Smooth muscle cell (in vitro differentiated cells): ENCODE results near the gene PPP1R2B. TPM values are rescaled to one million over a fixed set of nuclear protein-coding genes. Genes with fewer than 3 reads are reported as not detected.
"Not testable (repeated sequence)": the region's sequence is repeated elsewhere in the genome, so short reads cannot be mapped to it uniquely, and the experiment has no call there.

ENCODE experiments used
- DNase-seq: peaks from one replicate; lab custom pipeline; 2025; ENCODE audit not compliant: unreplicated experiment; lab: John Stamatoyannopoulos, UW
- H2AFZ ChIP-seq: fragments of 200-600 bp; sonication (generic); 2 replicates; pipeline ENCODE4 v1.6.0; 2016; ENCODE audit warnings: antibody characterized with exemption, low read depth, mild to moderate bottlenecking
- H3F3A ChIP-seq: fragments of 200-600 bp; sonication (generic); 2 replicates; pipeline ENCODE4 v1.6.0; 2017; ENCODE audit warnings: antibody characterized with exemption, low read depth
- H3K27ac ChIP-seq: fragments of 200-600 bp; sonication (generic); 2 replicates; pipeline ENCODE4 v1.5.1; 2016; ENCODE audit warnings: low read depth, mild to moderate bottlenecking
- H3K27me3 ChIP-seq: fragments of 200-600 bp; sonication (generic); 2 replicates; pipeline ENCODE4 v1.6.1; 2016; ENCODE audit warnings: low read depth, mild to moderate bottlenecking
- H3K36me3 ChIP-seq: fragments of 200-600 bp; sonication (generic); 2 replicates; pipeline ENCODE4 v1.5.1; 2016; ENCODE audit warnings: low read depth
- H3K4me1 ChIP-seq: fragments of 200-600 bp; sonication (generic); 2 replicates; pipeline ENCODE4 v1.5.1; 2016; ENCODE audit warnings: low read depth
- H3K4me2 ChIP-seq: fragments of 200-600 bp; sonication (generic); 2 replicates; pipeline ENCODE4 v1.6.0; 2016; ENCODE audit warnings: mild to moderate bottlenecking
- H3K4me3 ChIP-seq: fragments of 200-600 bp; sonication (generic); 2 replicates; pipeline ENCODE4 v1.5.1; 2016; ENCODE audit warnings: mild to moderate bottlenecking
- H3K79me2 ChIP-seq: fragments of 200-600 bp; sonication (generic); 2 replicates; pipeline ENCODE4 v1.6.0; 2016; ENCODE audit warnings: low read depth, mild to moderate bottlenecking
- H3K9ac ChIP-seq: fragments of 200-600 bp; sonication (generic); 2 replicates; pipeline ENCODE4 v1.6.0; 2016; ENCODE audit warnings: low read depth
- H3K9me3 ChIP-seq: fragments of 200-600 bp; sonication (generic); replicated peaks from 2 replicates; pipeline ENCODE4 v1.5.1; 2016; ENCODE audit warnings: low read depth
- H4K20me1 ChIP-seq: fragments of 200-600 bp; sonication (generic); 2 replicates; pipeline ENCODE4 v1.6.0; 2016; ENCODE audit warnings: low read depth
- WGBS: methylation state at CpG from one replicate; pipeline ENCODE4 v1.1.7; 2016; ENCODE audit warnings: low lambda C conversion rate; 5-methylcytosine and 5-hydroxymethylcytosine counted together
- polyA plus RNA-seq: library from polyadenylated mRNA; unstranded; fragments of >200 nt; fragmentation: Nextera tagmentation; extraction: Ambion mirVana; gene quantifications from 2 replicates; pipeline ENCODE4 v1.2.1, GENCODE V29; 2016
- total RNA-seq: library from RNA; depleted of rRNA; stranded (reverse); fragments of >200 nt; gene quantifications from 2 replicates; pipeline ENCODE4 v1.2.3, GENCODE V29; 2014
- TF ChIP-seq, protein P1 (sequence below): fragments of 200-600 bp; sonication (generic); IDR thresholded peaks from 2 replicates; pipeline ENCODE4 v1.5.1; 2017; ENCODE audit warnings: borderline replicate concordance, mild to moderate bottlenecking, antibody characterized with exemption; ENCODE audit not compliant: insufficient read depth, poor library complexity, severe bottlenecking

PPP1R2B gene
- total and polyA plus RNA-seq, 2 experiments from 2014 or later, result 0.04 TPM; not detected in 1

- TF ChIP-seq, protein P1, sequence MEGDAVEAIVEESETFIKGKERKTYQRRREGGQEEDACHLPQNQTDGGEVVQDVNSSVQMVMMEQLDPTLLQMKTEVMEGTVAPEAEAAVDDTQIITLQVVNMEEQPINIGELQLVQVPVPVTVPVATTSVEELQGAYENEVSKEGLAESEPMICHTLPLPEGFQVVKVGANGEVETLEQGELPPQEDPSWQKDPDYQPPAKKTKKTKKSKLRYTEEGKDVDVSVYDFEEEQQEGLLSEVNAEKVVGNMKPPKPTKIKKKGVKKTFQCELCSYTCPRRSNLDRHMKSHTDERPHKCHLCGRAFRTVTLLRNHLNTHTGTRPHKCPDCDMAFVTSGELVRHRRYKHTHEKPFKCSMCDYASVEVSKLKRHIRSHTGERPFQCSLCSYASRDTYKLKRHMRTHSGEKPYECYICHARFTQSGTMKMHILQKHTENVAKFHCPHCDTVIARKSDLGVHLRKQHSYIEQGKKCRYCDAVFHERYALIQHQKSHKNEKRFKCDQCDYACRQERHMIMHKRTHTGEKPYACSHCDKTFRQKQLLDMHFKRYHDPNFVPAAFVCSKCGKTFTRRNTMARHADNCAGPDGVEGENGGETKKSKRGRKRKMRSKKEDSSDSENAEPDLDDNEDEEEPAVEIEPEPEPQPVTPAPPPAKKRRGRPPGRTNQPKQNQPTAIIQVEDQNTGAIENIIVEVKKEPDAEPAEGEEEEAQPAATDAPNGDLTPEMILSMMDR, result no peak
- Histone ChIP-seq H3K27ac (no peak overlapping the region), H3K27me3 (peaks cover 7% of the 10 kb centered on the region), H3K9me3 (no peaks in the 10 kb centered on the region), H3K9ac (no peak overlapping the region), H3K79me2 (no peaks in the 10 kb centered on the region), H4K20me1 (no peaks in the 10 kb centered on the region), H2AFZ (no peak overlapping the region), H3K36me3 (no peaks in the 10 kb centered on the region), H3K4me2 (no peak overlapping the region), H3F3A (no peaks in the 10 kb centered on the region), H3K4me3 (no peak overlapping the region), H3K4me1 (no peaks in the 10 kb centered on the region)
- no peak for DNase-seq
These were observed 8.4 kb upstream of the PPP1R2B start for GRCh38 chr5:156841737-156842136.

DNA sequence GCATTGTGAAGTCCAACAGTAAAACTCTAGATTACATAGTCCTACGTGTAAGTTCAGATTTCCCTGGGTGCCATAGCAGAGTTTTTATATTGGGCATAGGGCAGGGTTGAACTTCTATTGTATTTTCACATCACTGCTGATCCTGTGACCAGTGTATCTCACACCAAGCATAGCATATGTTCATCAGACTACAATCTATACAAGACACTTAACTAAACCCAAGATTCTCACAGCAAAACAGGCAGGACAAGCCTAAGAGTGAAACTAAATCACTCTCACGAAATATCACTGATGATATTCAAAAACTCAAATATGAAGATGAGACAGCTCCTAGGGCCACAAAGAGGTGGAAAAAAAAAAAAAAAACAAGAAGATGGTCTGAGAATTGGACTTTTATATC is 3.2 kb upstream of the PPP1R2B start:
- Histone ChIP-seq H3K27ac (no peak overlapping the region), H3K9me3 (no peaks in the 10 kb centered on the region), H3K27me3 (peaks cover 3% of the 10 kb centered on the region), H3K4me2 (no peak overlapping the region), H2AFZ (no peak overlapping the region), H3K36me3 (no peaks in the 10 kb centered on the region), H3K79me2 (no peaks in the 10 kb centered on the region), H3K4me1 (no peaks in the 10 kb centered on the region), H3K9ac (no peak overlapping the region), H3K4me3 (no peak overlapping the region), H4K20me1 (no peaks in the 10 kb centered on the region), H3F3A (no peaks in the 10 kb centered on the region)
- DNase-seq, result no peak
- WGBS, result 82% methylated on average over 2 of the region's 2 CpGs
- TF ChIP-seq, protein P1, result no peak

- not testable (repeated sequence) for H3K4me1 ChIP-seq, H3K4me3 ChIP-seq, H3K27me3 ChIP-seq, H3K4me2 ChIP-seq, H3F3A ChIP-seq, H3K36me3 ChIP-seq, H3K9me3 ChIP-seq, H3K9ac ChIP-seq, H3K79me2 ChIP-seq, H3K27ac ChIP-seq, H2AFZ ChIP-seq, H4K20me1 ChIP-seq, DNase-seq
- WGBS, result 95% methylated on average over 1 of the region's 1 CpG
These were observed 1.6 kb upstream of the PPP1R2B start for GRCh38 chr5:156848447-156848846.

DNA sequence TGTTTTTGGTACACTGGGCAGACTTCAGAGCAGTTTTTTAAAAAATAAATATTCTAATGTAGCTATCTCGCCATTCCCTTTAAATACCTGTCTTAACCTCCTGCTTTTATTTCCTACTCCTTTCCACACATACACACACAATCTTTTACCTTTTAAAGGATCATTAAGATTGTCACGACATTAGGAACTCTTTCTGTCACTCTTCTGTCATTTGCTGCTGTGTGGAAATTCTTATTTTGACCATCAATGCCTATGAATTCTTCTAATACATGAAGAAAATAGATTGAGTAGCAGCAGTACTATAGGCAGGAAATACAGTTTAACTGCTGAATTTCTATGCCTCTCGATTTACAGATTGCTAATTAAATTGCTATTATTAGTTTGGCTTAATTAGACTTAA is 1.8 kb downstream of the PPP1R2B start:
- Histone ChIP-seq H3F3A (no peaks in the 10 kb centered on the region), H3K4me3 (no peak overlapping the region), H3K4me1 (no peaks in the 10 kb centered on the region), H3K79me2 (no peaks in the 10 kb centered on the region), H3K36me3 (no peaks in the 10 kb centered on the region), H3K27me3 (no peaks in the 10 kb centered on the region), H3K9ac (no peak overlapping the region), H3K9me3 (no peaks in the 10 kb centered on the region), H3K27ac (no peak overlapping the region), H3K4me2 (no peak overlapping the region), H2AFZ (no peak overlapping the region), H4K20me1 (no peaks in the 10 kb centered on the region)
- TF ChIP-seq, protein P1, result no peak
- no peak for DNase-seq
- whole genome bisulfite sequencing, result 89% methylated on average over 3 of the region's 3 CpGs

DNA sequence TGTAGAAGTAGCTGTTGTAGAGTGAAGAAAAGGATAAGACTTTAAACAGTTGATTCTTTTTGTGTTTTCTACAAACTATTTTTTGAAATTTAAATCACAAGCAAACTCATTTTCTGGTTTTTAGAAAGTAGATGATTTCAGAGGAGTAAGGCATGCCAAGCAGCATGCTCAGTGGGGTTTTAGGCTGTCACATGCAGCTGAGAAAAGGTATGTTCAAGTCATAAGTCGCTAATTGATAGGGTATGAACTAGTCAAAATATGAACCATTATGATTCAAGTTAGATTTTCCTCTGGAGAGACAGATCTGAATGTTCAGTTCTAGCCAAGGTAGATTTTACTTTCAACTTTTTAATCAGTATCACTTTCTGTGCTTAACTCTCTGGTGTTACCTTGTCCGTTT is 3.0 kb downstream of the PPP1R2B start:
- H3K36me3 ChIP-seq, H3K9me3 ChIP-seq, H3K27ac ChIP-seq, H3K9ac ChIP-seq, H3F3A ChIP-seq, H3K79me2 ChIP-seq, H3K4me3 ChIP-seq, H4K20me1 ChIP-seq, H2AFZ ChIP-seq, H3K27me3 ChIP-seq, DNase-seq, H3K4me2 ChIP-seq, H3K4me1 ChIP-seq: not testable (repeated sequence)
- 91% methylated on average over 2 of the region's 2 CpGs for WGBS
